Measurements from ENCODE around the gene MYH13. TPM values are rescaled to one million over a fixed set of nuclear protein-coding genes. Genes with fewer than 3 reads are reported as not detected.

The MYH13 gene
- total and polyA plus RNA-seq, 2 of the 13 experiments (the other 11 are each of a cell fraction or from before 2014, with no cell fraction given) = not detected

DNA sequence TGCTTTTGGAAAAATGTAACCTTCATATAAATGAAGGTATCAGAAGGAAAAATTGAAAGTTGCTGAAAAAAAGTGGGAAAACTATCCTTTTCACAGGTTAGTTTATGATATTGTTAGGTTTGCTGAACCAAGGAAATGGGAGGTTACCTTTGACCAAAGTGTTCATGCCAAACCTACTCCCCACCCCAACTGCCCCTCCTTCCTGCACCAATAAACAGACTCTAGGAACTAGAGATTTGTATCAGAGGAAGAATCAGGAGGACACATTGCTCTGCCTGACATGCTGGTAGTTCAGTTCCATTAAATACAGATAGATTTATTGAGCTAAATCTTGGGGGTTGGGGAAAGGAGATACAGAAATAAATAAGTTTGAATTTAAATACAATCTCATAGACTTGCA lies 30.8 kb upstream of the MYH13 start:
- Histone ChIP-seq H3K79me2 (ENCODE audit: insufficient read depth, low read length) (no peaks in the 10 kb centered on the region), H3K4me2 (ENCODE audit: low read depth, low read length) (no peak overlapping the region), H3K27me3 (ENCODE audit: control insufficient read depth in 1 of 2, insufficient read depth in 2 of 2, low read length in 2 of 2) (peaks cover 0 to 3% of the 10 kb centered on the region in 2 experiments; a peak in 1 of 5 replicates), H2AFZ (ENCODE audit: low read length) (no peak overlapping the region), H3K27ac (ENCODE audit: extremely low read length, insufficient read depth, low read length) (no peak overlapping the region), H3K36me3 (replicated peaks in 1 of 2; ENCODE audit: control insufficient read depth in 1 of 2, insufficient read depth in 2 of 2, low read length in 2 of 2) (no peaks in the 10 kb centered on the region), H3K4me3 (replicated peaks in 1 of 3; ENCODE audit: insufficient read depth in 1 of 3, low read depth in 2 of 3, low read length in 3 of 3) (no peak overlapping the region), H3K9ac (ENCODE audit: insufficient read depth, low read depth, low read length) (no peak overlapping the region), H4K20me1 (ENCODE audit: insufficient read depth, low read length) (no peaks in the 10 kb centered on the region), H3K9me3 (ENCODE audit: low read length) (no peaks in the 10 kb centered on the region), H3K4me1 (ENCODE audit: insufficient read depth, low read length) (no peaks in the 10 kb centered on the region)
- intact Hi-C loops (cut with micrococcal nuclease; ENCODE audit: unreplicated experiment) (no loop called here), in situ Hi-C loops (cut with HindIII; ENCODE audit: extremely low pct_ligation_motif_present, low pct_unique_long_range_greater_than_20kb) (no loop called here)
- TF ChIP-seq ZNF660 (CRISPR knock-in tag; IDR thresholded peaks at IDR 0.05; ENCODE audit: borderline replicate concordance, low read depth) = no peak
- TF ChIP-seq KDM5A (IDR thresholded peaks at IDR 0.05; ENCODE audit: borderline replicate concordance, low read length) = no peak
- TF ChIP-seq, protein P1, sequence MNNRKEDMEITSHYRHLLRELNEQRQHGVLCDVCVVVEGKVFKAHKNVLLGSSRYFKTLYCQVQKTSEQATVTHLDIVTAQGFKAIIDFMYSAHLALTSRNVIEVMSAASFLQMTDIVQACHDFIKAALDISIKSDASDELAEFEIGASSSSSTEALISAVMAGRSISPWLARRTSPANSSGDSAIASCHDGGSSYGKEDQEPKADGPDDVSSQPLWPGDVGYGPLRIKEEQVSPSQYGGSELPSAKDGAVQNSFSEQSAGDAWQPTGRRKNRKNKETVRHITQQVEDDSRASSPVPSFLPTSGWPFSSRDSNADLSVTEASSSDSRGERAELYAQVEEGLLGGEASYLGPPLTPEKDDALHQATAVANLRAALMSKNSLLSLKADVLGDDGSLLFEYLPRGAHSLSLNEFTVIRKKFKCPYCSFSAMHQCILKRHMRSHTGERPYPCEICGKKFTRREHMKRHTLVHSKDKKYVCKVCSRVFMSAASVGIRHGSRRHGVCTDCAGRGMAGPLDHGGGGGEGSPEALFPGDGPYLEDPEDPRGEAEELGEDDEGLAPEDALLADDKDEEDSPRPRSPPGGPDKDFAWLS (CRISPR knock-in tag; IDR thresholded peaks at IDR 0.05; ENCODE audit: borderline replicate concordance) = no peak
- TF ChIP-seq, protein P2, sequence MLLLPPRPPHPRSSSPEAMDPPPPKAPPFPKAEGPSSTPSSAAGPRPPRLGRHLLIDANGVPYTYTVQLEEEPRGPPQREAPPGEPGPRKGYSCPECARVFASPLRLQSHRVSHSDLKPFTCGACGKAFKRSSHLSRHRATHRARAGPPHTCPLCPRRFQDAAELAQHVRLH (CRISPR knock-in tag; IDR thresholded peaks at IDR 0.05; ENCODE audit: borderline replicate concordance, low read depth) = no peak
- TF ChIP-seq ZNF713 (CRISPR knock-in tag; IDR thresholded peaks at IDR 0.05) = no peak
- no peak for TF ChIP-seq GPN1 (CRISPR knock-in tag; IDR thresholded peaks at IDR 0.05; ENCODE audit: borderline replicate concordance)
- TF ChIP-seq HNRNPUL1 (IDR thresholded peaks at IDR 0.05; ENCODE audit: low read depth, low read length) = no peak
- no peak for TF ChIP-seq SMYD3 (CRISPR knock-in tag; IDR thresholded peaks at IDR 0.05)
- TF ChIP-seq ZSCAN31 (CRISPR knock-in tag; IDR thresholded peaks at IDR 0.05; ENCODE audit: low read depth) = no peak
- TF ChIP-seq KAT2B (IDR thresholded peaks at IDR 0.05; ENCODE audit: borderline replicate concordance, low read depth, low read length) = no peak
- TF ChIP-seq ZNF709 (CRISPR knock-in tag; IDR thresholded peaks at IDR 0.05) = no peak
- TF ChIP-seq CENPX (CRISPR knock-in tag; IDR thresholded peaks at IDR 0.05) = no peak
- DNase-seq (ENCODE audit: low spot score) (no peak), ATAC-seq (no peak), FAIRE-seq (no peak)
- no TSS peak for BruUV-seq (replicated peaks)
- ChIA-PET POLR2A (interaction anchor here (0.9 kb wide), 1 partner anchor 44 kb away, joined by 3 read pairs; no protein-coding TSS in a partner anchor), CTCF (ENCODE audit: low intra/inter-chr PET ratio, low total read pairs) (no interaction called here)

Measured in HepG2 (cell line).